H7 (cell line): Measurements from ENCODE around the gene RNASET2. TPM values are rescaled to one million over a fixed set of nuclear protein-coding genes. Genes with fewer than 3 reads are reported as not detected.

Experiments
- DNase-seq: peaks from one replicate; pipeline ENCODE4 v3.0.0; 2012
- H3K27me3 ChIP-seq: 2 replicates; pipeline ENCODE4 v1.6.0; 2011; ENCODE audit warnings: mild to moderate bottlenecking, low read length; ENCODE audit not compliant: control insufficient read depth, insufficient read depth
- H3K36me3 ChIP-seq: replicated peaks from 2 replicates; pipeline ENCODE4 v1.5.1; 2011; ENCODE audit warnings: low read length; ENCODE audit not compliant: control insufficient read depth, insufficient read depth
- H3K4me3 ChIP-seq: 2 replicates; pipeline ENCODE4 v1.5.1; 2011; ENCODE audit warnings: low read depth, mild to moderate bottlenecking, control low read depth, low read length, moderate library complexity; ENCODE audit not compliant: insufficient read depth
- total RNA-seq: library from RNA; depleted of rRNA; stranded (reverse); fragments of >200 nt; shearing (Covaris generic); gene quantifications from 2 replicates; pipeline ENCODE4 v1.2.3, GENCODE V29; 2014

Gene RNASET2
- total RNA-seq, 1 experiment from 2014 or later: 27.8 TPM

- H3K27me3 ChIP-seq: no peaks in the 10 kb centered on the region
- H3K36me3 ChIP-seq: no peaks in the 10 kb centered on the region
- DNase-seq: no peak
- no peak overlapping the region for H3K4me3 ChIP-seq
These were observed 24.4 kb upstream of the RNASET2 start for GRCh38 chr6:166980738-166981137.

DNA sequence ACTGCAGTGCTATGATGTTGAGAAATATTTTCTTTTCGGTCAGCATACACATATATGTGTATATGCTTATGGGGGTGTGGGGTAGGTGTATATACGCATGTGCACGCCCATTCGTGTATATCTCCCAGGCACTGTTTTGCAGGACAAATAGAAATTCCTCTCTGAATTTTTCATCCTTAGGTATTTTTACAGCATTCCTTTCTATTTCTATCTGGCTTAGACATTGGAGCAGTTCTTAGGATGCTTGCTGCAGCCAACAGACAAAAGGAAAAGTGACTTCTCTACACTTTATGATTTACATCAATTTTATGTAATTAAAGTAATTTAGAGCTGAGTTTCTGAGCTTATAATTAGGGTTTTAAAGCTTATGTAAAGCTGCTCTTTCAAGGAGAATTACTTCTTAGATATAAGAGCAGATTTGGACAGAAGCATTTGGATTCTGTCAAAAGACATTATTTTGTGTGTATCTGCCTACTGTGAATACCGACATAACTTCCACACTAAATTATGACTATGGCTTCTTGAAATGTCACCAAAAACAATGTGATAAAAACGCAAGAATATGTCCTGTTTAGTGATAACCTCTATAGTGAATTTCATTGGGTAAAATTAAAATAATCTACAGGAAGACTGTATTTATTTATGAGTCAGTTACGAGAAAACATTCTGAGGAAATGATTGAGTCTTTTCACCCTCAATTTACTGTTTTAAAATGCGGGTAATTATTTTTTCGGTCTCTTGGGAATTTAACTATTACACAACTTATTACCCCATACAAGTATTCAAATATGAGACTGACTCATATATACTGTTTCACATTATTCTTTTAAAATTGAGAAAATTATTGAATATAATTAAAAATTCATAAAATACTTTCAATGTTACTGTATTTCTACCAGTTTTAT, 21.5 kb upstream of the RNASET2 start:
- DNase-seq: no peak
- Histone ChIP-seq H3K27me3 (no peaks in the 10 kb centered on the region), H3K36me3 (no peaks in the 10 kb centered on the region), H3K4me3 (no peak overlapping the region)

DNA sequence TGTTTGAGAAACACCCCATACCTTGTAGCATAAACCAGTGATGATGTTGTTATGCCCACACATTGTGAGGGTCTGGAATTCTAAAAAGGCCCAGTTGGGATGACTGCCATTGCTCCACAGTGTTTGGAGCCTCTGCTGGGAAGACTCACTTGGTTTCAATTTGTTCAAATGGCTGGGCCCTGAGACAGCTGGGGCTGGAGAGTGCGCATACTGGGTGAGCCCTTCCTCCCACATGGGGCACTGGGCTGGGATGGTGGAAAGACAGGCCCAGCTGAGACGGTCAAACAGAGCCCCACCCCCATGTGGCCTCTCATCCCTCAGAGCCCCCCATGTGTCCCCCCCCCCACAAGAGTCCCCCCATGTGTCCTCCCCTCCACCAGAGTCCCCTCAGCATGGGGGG, 20.3 kb upstream of the RNASET2 start:
- Histone ChIP-seq H3K36me3 (no peaks in the 10 kb centered on the region), H3K4me3 (no peak overlapping the region), H3K27me3 (no peaks in the 10 kb centered on the region)
- peak; percentile 39 for DNase-seq

DNA sequence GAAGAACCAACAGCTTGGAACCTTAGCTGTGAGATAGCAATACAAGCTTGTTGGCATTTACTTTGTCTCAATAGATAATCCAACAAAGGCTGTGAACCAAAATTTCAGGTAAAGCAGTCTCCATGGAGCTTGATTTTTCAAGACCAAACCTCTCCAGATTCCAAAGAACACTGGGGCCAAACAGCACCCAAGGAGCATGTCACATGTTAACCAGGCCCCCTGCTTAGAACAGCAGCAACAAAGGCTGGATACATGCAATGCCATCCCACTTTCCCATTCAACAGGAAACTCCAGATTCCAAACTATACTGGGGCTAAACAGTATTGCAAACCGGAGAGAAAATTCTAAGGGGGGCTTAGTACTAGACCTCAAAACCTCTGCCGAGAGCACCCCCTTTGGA, 15.8 kb upstream of the RNASET2 start:
- H3K36me3 ChIP-seq: no peaks in the 10 kb centered on the region
- H3K27me3 ChIP-seq: no peaks in the 10 kb centered on the region; the same call in 1 of the 2 replicates
- H3K4me3 ChIP-seq: no peak overlapping the region
- no peak for DNase-seq

DNA sequence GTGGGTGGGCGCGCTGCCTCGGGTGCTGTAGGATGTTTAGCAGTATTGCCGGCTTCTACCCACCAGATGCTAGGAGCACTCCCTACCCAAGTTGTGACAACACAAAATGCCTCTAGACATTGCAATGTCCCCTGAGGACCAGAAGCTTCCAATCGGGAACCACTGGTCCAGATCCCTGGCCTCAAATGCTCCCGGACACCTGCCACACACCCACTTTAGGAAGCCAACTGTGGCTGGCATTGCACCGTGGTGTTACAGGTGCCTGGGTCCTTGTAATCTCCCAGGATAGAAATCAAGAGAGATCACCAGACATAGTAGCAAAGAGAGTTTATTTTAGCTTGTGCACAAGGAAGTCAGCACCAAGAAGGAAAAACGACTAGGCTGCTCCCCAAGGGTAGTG, 14.9 kb upstream of the RNASET2 start:
- no peaks in the 10 kb centered on the region for H3K36me3 ChIP-seq
- H3K4me3 ChIP-seq: no peak overlapping the region
- no peaks in the 10 kb centered on the region; the same call in 1 of the 2 replicates for H3K27me3 ChIP-seq
- no peak for DNase-seq

- H3K27me3 ChIP-seq: no peaks in the 10 kb centered on the region; the same call in 1 of the 2 replicates
- DNase-seq: no peak
These were observed 14.4 kb upstream of the RNASET2 start for GRCh38 chr6:166970776-166971175.

DNA sequence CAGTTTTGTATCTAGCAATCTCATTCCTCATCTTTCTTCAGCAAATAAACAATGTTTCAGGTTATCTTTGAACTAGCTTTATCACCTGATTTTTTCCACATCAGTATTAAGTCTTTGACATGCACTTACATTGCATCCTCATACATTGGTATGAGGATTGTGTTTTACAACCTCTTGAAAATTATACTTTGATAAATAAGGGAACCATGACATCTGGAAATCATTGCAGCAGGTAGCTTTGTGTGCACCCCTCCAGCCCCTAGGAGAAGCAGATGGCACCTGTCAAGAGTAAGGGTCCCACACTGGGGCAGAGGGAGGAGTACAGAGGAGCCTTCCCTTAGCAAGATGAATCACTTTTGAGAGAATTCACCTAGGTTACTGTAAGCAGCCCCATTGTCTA, 13.7 kb upstream of the RNASET2 start:
- no peak for DNase-seq
- Histone ChIP-seq H3K4me3 (no peak overlapping the region), H3K27me3 (no peaks in the 10 kb centered on the region; the same call in 1 of the 2 replicates), H3K36me3 (no peaks in the 10 kb centered on the region)

More at GRCh38 chr6:166970776-166971175, 14.4 kb upstream of the RNASET2 start:
- no peak overlapping the region for H3K4me3 ChIP-seq
- H3K36me3 ChIP-seq: no peaks in the 10 kb centered on the region

DNA sequence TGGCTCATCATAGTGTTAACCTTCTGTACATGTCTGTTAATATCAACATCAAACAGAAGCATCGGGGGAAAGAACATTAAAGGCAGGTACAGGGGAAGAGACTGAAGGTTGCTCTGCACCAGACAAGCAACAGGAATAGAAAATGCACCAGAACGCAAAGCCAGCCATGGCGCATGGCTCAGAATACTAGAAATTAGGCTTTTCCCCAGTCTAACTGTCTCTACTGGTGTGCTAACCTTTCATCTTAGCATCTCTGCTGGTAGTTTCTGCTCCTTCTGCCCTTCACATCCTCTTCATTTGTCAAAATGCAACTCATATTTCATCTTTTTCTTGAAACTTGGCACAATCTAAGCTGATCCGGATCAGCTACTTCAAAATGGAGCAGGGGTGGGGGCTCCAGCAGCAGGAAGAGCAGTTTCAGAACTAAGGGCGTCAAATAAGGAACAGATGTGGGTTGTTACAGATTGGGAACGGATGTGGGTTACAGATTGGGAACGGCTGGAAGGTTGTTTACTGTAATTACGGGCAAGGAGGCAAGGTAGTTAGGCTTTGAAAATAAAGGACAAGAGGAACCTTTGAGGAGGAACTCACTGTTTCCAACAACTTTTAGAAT, 13.1 kb upstream of the RNASET2 start:
- Histone ChIP-seq H3K27me3 (no peaks in the 10 kb centered on the region; the same call in 1 of the 2 replicates), H3K36me3 (no peaks in the 10 kb centered on the region), H3K4me3 (no peak overlapping the region)
- no peak for DNase-seq

DNA sequence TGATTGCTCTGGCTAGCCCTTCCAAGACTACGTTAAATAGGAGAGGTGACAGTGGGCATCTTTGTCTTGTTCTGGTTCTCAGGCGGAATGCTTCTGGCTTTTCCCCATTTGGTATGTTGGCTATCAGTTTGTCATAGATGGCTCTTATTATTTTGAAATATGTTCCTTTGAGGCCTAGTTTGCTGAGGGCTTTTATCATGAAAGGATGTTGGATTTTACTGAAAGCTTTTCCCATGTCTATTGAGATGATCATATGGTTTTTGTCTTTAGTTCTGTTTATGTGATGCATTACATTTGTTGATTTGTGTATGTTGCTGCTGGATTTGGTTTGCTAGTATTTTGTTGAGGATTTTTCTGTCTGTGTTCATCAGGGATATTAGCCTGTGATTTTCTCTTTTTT, 9.9 kb upstream of the RNASET2 start:
- H3K36me3 ChIP-seq: no peaks in the 10 kb centered on the region
- H3K27me3 ChIP-seq: no peaks in the 10 kb centered on the region; the same call in 1 of the 2 replicates
- no peak overlapping the region for H3K4me3 ChIP-seq
- DNase-seq: no peak

GRCh38 chr6:166960609-166960978, 4.2 kb upstream of the RNASET2 start:
- peaks cover 4% of the 10 kb centered on the region for H3K27me3 ChIP-seq
- no peak for DNase-seq
- H3K36me3 ChIP-seq: no peaks in the 10 kb centered on the region
- no peak overlapping the region for H3K4me3 ChIP-seq

DNA sequence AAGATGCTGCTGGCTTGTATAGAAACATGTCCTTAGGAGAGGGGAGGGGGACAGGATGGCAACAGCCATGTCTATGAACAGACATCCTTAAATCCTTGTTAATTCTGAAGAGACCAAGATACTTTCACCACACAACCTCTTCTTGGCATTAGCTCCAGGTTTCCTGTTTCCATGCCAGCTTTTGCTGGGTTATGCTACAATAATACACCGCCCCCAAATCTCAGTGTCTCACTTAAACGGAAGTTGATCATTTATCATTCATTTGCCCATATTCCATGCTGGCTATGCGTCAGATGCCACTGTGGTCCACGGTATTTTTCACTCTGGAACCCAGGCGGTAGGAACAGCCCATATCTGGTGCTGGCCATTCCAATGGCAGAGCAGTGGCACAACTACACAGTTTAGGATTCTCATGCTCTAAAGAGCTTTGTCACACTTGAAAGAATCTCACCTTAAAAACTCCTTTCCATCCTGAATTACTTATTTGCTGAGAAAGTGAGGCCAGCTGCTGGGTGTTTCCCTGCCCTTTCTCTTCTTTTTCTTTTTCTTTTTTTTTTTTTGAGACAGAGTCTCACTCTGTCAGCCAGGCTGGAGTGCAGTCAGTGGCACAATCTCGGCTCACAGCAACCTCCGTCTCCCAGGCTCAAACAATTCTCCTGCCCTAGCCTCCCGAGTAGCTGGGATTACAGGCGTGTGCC, 3.7 kb upstream of the RNASET2 start:
- H3K4me3 ChIP-seq: no peak overlapping the region
- no peak for DNase-seq
- H3K36me3 ChIP-seq: no peaks in the 10 kb centered on the region
- H3K27me3 ChIP-seq: peaks cover 7% of the 10 kb centered on the region

DNA sequence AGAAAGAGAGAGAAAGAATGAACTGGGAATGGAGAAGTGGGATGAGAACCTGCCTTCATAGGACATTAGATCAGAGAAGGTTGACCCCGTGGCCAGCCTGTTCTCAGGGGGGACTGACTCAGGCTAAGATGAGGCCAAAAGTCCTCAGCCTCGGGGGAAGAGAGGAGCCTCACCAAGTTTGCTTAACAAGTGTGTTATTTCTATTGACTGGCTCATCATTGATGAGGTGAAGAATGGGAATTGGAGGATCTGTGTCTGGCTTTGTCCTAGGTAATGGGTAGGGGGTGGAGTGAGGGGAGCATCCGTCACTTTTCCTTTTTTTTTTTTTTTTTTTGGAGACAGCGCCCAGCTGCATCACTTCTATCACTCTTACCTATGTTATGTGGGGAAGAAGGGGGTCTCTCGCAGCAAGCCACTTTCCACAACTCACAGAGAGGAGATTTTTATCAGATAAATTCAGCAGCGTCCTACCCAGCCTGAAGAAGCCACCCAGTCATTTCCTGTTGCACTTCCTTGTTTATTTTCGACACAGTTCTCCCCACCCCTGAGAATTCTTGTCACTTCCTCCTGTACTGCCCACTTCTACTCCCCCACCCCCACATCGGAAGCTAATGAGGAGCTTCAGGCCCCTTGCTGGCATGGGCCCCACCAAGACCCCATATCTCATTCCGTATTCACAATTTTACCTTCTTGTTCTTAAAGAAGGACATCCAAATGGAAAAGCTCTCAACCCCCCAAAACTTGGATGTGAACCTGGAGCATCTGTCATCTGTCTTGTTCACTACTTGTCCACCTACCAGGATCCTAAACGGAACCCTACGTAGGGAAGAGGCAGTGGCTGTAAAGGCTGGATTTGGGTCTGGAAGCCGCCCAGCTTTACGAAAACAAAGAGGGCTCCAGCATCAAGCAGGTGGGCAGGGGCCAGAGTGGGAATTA, 2.8 kb upstream of the RNASET2 start:
- H3K36me3 ChIP-seq: no peaks in the 10 kb centered on the region
- no peak for DNase-seq
- peaks cover 7% of the 10 kb centered on the region for H3K27me3 ChIP-seq
- no peak overlapping the region for H3K4me3 ChIP-seq

- peaks cover 7% of the 10 kb centered on the region for H3K27me3 ChIP-seq
- no peak overlapping the region for H3K4me3 ChIP-seq
These were observed 1.4 kb upstream of the RNASET2 start for GRCh38 chr6:166957805-166958076.

More at GRCh38 chr6:166957805-166958076, 1.4 kb upstream of the RNASET2 start:
- no peaks in the 10 kb centered on the region for H3K36me3 ChIP-seq
- no peak for DNase-seq
